SW480 (cell line): ENCODE measurements around the gene POGK.
"Not testable (repeated sequence)": the region's sequence is repeated elsewhere in the genome, so short reads cannot be mapped to it uniquely, and the experiment has no call there.

Source experiments
- DNase-seq: peaks from one replicate; pipeline ENCODE4 v3.0.0-alpha.2; 2016; ENCODE audit warnings: low spot score

Gene POGK

GRCh38 chr1:166838766-166839599, at the start of gene POGK:
Gene POGK (plus strand): TSS chr1:166839475. CDS start chr1:166840957, 1,482 bp downstream.
- DNase-seq = peak; percentile 92

GRCh38 chr1:166796620-166797236, 42.5 kb upstream of the POGK start:
- DNase-seq = no peak

- no peak for DNase-seq
Measured at GRCh38 chr1:166808952-166809351, 30.3 kb upstream of the POGK start.

- no peak for DNase-seq
Measured at GRCh38 chr1:166811691-166812090, 27.6 kb upstream of the POGK start.

GRCh38 chr1:166813508-166814223, 25.6 kb upstream of the POGK start:
- DNase-seq = no peak

GRCh38 chr1:166814611-166815010, 24.7 kb upstream of the POGK start:
- DNase-seq = no peak

- DNase-seq = no peak
Measured at GRCh38 chr1:166819974-166820373, 19.3 kb upstream of the POGK start.

GRCh38 chr1:166822385-166822784, 16.9 kb upstream of the POGK start:
- DNase-seq = no peak

GRCh38 chr1:166827426-166827825, 11.8 kb upstream of the POGK start:
- no peak for DNase-seq

- not testable (repeated sequence) for DNase-seq
Measured at GRCh38 chr1:166829762-166830161, 9.5 kb upstream of the POGK start.

- peak; percentile 40 for DNase-seq
Measured at GRCh38 chr1:166836733-166837132, 2.5 kb upstream of the POGK start.

GRCh38 chr1:166839600-166840308, 479 bp downstream of the POGK start:
- DNase-seq = peak; percentile 45

- DNase-seq = no peak
Measured at GRCh38 chr1:166840309-166841274, 1.3 kb downstream of the POGK start.

GRCh38 chr1:166843322-166843721, 4.0 kb downstream of the POGK start:
- no peak for DNase-seq

- no peak for DNase-seq
Measured at GRCh38 chr1:166843769-166844596, 4.7 kb downstream of the POGK start.

- no peak for DNase-seq
Measured at GRCh38 chr1:166844791-166845190, 5.5 kb downstream of the POGK start.

- DNase-seq = no peak
Measured at GRCh38 chr1:166848193-166848592, 8.9 kb downstream of the POGK start.

- no peak for DNase-seq
Measured at GRCh38 chr1:166849135-166849534, 9.9 kb downstream of the POGK start.

GRCh38 chr1:166852918-166853317, 13.6 kb downstream of the POGK start:
- no peak for DNase-seq

GRCh38 chr1:166855558-166855957, 16.3 kb downstream of the POGK start:
- no peak for DNase-seq
